MM.1S (cell line): ENCODE results near the gene CFHR4.
A peak's percentile ranks its signal among the peaks of the same experiment; 100 is the strongest.
"Not testable (repeated sequence)": the region's sequence is repeated elsewhere in the genome, so short reads cannot be mapped to it uniquely, and the experiment has no call there.

Experiments
- DNase-seq: peaks from one replicate; pipeline ENCODE4 v3.0.0-alpha.2; 2015
- H2AFZ ChIP-seq: fragments of 300-600 bp; sonication (generic); 2 replicates; pipeline ENCODE4 v1.6.0; 2016; ENCODE audit warnings: antibody characterized with exemption, low read length
- H3F3A ChIP-seq: fragments of 300-600 bp; sonication (generic); 2 replicates; pipeline ENCODE4 v1.6.1; 2016; ENCODE audit warnings: mild to moderate bottlenecking, antibody characterized with exemption, low read length, moderate library complexity, mixed read lengths; ENCODE audit not compliant: insufficient read depth
- H3K27ac ChIP-seq: fragments of 300-600 bp; sonication (generic); 2 replicates; pipeline ENCODE4 v1.5.1; 2016; ENCODE audit warnings: mild to moderate bottlenecking, low read length
- H3K27me3 ChIP-seq: fragments of 300-600 bp; sonication (generic); replicated peaks from 2 replicates; pipeline ENCODE4 v1.6.0; 2016; ENCODE audit warnings: low read length; ENCODE audit not compliant: insufficient read depth
- H3K36me3 ChIP-seq: fragments of 300-600 bp; sonication (generic); replicated peaks from 2 replicates; pipeline ENCODE4 v1.6.1; 2016; ENCODE audit warnings: mild to moderate bottlenecking, low read length, mixed read lengths; ENCODE audit not compliant: insufficient read depth
- H3K4me1 ChIP-seq: fragments of 300-600 bp; sonication (generic); 2 replicates; pipeline ENCODE4 v1.6.1; 2016; ENCODE audit warnings: low read length, mixed read lengths
- H3K4me2 ChIP-seq: fragments of 300-600 bp; sonication (generic); 2 replicates; pipeline ENCODE4 v1.6.0; 2016; ENCODE audit warnings: low read depth, low read length
- H3K4me3 ChIP-seq: fragments of 300-600 bp; sonication (generic); 2 replicates; pipeline ENCODE4 v1.5.1; 2016; ENCODE audit warnings: low read length, mixed read lengths
- H3K79me2 ChIP-seq: fragments of 300-600 bp; sonication (generic); 2 replicates; pipeline ENCODE4 v1.6.1; 2016; ENCODE audit warnings: mixed run types, low read length, mixed read lengths
- H3K9ac ChIP-seq: fragments of 300-600 bp; sonication (generic); 2 replicates; pipeline ENCODE4 v1.6.1; 2016; ENCODE audit warnings: low read length, mixed read lengths
- H3K9me2 ChIP-seq: fragments of 300-600 bp; sonication (generic); replicated peaks from 2 replicates; pipeline ENCODE4 v1.6.1; 2016; ENCODE audit warnings: mild to moderate bottlenecking, low read length, mixed read lengths; ENCODE audit not compliant: insufficient read depth
- H3K9me3 ChIP-seq: fragments of 300-600 bp; sonication (generic); replicated peaks from 2 replicates; pipeline ENCODE4 v1.6.1; 2016; ENCODE audit warnings: mild to moderate bottlenecking, low read length, mixed read lengths; ENCODE audit not compliant: insufficient read depth
- H4K20me1 ChIP-seq: fragments of 300-600 bp; sonication (generic); 2 replicates; pipeline ENCODE4 v1.6.1; 2016; ENCODE audit warnings: mild to moderate bottlenecking, low read length, moderate library complexity, mixed read lengths; ENCODE audit not compliant: insufficient read depth
- EZH2 ChIP-seq: fragments of 300-600 bp; sonication (generic); optimal IDR thresholded peaks from 2 replicates; pipeline ENCODE3; 2017; ENCODE audit warnings: low read depth, mild to moderate bottlenecking, antibody characterized with exemption, low read length, mixed read lengths
- EZH2phosphoT487 ChIP-seq: fragments of 300-600 bp; sonication (generic); IDR thresholded peaks from 2 replicates; pipeline ENCODE4 v1.6.1; 2018; ENCODE audit warnings: antibody characterized with exemption, low read length
- TF ChIP-seq, protein P1 (sequence below): fragments of 300-600 bp; sonication (generic); IDR thresholded peaks from 2 replicates; pipeline ENCODE4 v1.5.1; 2016; ENCODE audit warnings: antibody characterized with exemption, low read length, mixed read lengths

The CFHR4 gene

DNA sequence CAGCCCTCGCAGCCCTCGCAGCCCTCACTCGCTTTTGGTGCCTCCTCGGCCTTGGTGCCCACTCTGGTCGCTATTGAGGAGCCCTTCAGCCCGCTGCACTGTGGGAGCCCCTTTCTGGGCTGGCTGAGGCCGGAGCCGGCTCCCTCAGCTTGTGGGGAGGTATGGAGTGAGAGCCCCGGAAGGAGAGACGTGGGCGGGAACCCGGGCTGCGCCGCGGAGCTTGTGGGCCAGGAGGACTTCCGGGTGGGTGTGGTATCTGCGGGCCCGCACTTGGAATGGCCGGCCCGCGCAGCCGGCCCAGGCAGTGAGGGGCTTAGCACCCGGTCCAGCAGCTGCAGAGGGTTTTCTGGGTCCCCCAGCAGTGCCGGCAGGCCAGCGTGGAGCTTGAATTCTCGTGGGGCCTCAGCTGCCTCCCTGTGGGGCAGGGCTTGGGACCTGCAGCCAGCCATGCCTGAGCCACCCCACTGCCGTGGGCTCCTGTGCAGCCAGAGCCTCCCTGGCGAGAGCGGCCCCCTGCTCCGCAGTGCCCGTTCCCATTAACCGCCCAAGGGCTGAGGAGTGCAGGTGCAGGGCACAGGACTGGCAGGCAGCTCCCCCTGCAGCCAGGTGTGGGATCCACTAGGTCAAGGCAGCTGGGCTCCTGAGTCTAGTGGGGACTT, 45.8 kb downstream of the CFHR4 start:
- H3K27me3 ChIP-seq = no peaks in the 10 kb centered on the region
- H3K36me3 ChIP-seq = no peaks in the 10 kb centered on the region
- no peak for DNase-seq
- H3K4me3 ChIP-seq = no peak overlapping the region
- H3K9me2 ChIP-seq = no peaks in the 10 kb centered on the region
- no peaks in the 10 kb centered on the region for H3K79me2 ChIP-seq
- no peak overlapping the region for H3K27ac ChIP-seq
- H2AFZ ChIP-seq = no peak overlapping the region
- TF ChIP-seq, protein P1, sequence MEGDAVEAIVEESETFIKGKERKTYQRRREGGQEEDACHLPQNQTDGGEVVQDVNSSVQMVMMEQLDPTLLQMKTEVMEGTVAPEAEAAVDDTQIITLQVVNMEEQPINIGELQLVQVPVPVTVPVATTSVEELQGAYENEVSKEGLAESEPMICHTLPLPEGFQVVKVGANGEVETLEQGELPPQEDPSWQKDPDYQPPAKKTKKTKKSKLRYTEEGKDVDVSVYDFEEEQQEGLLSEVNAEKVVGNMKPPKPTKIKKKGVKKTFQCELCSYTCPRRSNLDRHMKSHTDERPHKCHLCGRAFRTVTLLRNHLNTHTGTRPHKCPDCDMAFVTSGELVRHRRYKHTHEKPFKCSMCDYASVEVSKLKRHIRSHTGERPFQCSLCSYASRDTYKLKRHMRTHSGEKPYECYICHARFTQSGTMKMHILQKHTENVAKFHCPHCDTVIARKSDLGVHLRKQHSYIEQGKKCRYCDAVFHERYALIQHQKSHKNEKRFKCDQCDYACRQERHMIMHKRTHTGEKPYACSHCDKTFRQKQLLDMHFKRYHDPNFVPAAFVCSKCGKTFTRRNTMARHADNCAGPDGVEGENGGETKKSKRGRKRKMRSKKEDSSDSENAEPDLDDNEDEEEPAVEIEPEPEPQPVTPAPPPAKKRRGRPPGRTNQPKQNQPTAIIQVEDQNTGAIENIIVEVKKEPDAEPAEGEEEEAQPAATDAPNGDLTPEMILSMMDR = no peak
- TF ChIP-seq EZH2 (no peak), EZH2phosphoT487 (no peak)
- H3F3A ChIP-seq = no peaks in the 10 kb centered on the region
- no peaks in the 10 kb centered on the region for H3K4me1 ChIP-seq
- no peaks in the 10 kb centered on the region for H4K20me1 ChIP-seq
- no peak overlapping the region for H3K4me2 ChIP-seq
- no peaks in the 10 kb centered on the region for H3K9me3 ChIP-seq
- H3K9ac ChIP-seq = no peak overlapping the region

DNA sequence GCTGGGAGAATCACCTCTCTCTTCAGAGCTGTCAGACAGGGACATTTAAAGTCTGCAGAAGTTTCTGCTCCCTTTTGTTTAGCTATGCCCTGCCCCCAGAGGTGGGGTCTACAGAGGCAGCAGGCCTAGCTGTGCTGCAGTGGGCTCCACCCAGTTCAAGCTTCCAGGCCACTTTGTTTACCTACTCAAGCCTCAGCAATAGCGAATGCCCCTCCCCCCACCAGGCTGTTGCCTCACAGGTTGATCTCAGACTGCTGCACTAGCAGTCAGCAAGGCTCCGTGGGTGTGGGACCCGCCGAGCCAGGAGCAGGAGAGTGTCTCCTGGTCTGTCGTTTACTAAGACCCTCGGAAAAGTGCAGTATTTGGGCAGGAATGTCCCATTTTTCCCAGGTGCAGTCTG, 53.6 kb downstream of the CFHR4 start:
- not testable (repeated sequence) for H3K79me2 ChIP-seq, H3K9ac ChIP-seq, H3F3A ChIP-seq, H3K36me3 ChIP-seq, H3K27ac ChIP-seq, H3K4me2 ChIP-seq, DNase-seq, H2AFZ ChIP-seq, H3K4me3 ChIP-seq, H3K9me3 ChIP-seq, H4K20me1 ChIP-seq, H3K9me2 ChIP-seq, H3K4me1 ChIP-seq, H3K27me3 ChIP-seq

- not testable (repeated sequence) for H3K79me2 ChIP-seq, H3K9me3 ChIP-seq, H4K20me1 ChIP-seq
Measured at GRCh38 chr1:196943568-196943967, 55.7 kb downstream of the CFHR4 start, which contains the start of gene CFHR2. CFHR2 (plus strand) TSS chr1:196943738; CDS start chr1:196943881, 143 bp downstream.

GRCh38 chr1:196951711-196952394, 64.0 kb downstream of the CFHR4 start:
- Histone ChIP-seq H3K9ac (no peak overlapping the region), H3K4me2 (no peak overlapping the region), H4K20me1 (no peaks in the 10 kb centered on the region), H3K4me1 (peaks cover 10% of the 10 kb centered on the region), H3F3A (peaks cover 10% of the 10 kb centered on the region; the same call in 1 of the 2 replicates), H3K79me2 (no peaks in the 10 kb centered on the region), H3K36me3 (no peaks in the 10 kb centered on the region), H3K27me3 (no peaks in the 10 kb centered on the region), H2AFZ (peak overlapping the region; percentile 14; the same call in 1 of the 2 replicates), H3K9me3 (no peaks in the 10 kb centered on the region), H3K9me2 (no peaks in the 10 kb centered on the region), H3K4me3 (no peak overlapping the region), H3K27ac (peak overlapping the region; percentile 38; the same call in 1 of the 2 replicates)
- TF ChIP-seq EZH2 (no peak), EZH2phosphoT487 (no peak)
- TF ChIP-seq, protein P1 = no peak
- DNase-seq = peak; percentile 55

More at GRCh38 chr1:196943568-196943967, 55.7 kb downstream of the CFHR4 start, which contains the start of gene CFHR2:
- H3F3A ChIP-seq, H3K9me2 ChIP-seq, H3K36me3 ChIP-seq, H3K4me2 ChIP-seq, H3K27me3 ChIP-seq, DNase-seq, H3K4me1 ChIP-seq, H2AFZ ChIP-seq, H3K9ac ChIP-seq, H3K4me3 ChIP-seq, H3K27ac ChIP-seq: not testable (repeated sequence)
